Mucosa of gallbladder (tissue), 1 donor: ENCODE data around the gene PTGDS. TPM values are rescaled to one million over a fixed set of nuclear protein-coding genes. Genes with fewer than 3 reads are reported as not detected.
A peak's percentile ranks its signal among the peaks of the same experiment; 100 is the strongest.

Experiments used
- DNase-seq: peaks from one replicate; pipeline ENCODE4 v3.0.0-alpha.2; 2020; ENCODE audit warnings: low spot score
- total RNA-seq: library from RNA; stranded (reverse); gene quantifications from one replicate; pipeline ENCODE4 v1.2.1, GENCODE V29; 2021
- donor health status: DM: no; HTN: no; CAD: no.

The PTGDS gene
- 481 TPM for total RNA-seq

- peak; percentile 44 for DNase-seq
Observed at GRCh38 chr9:136977223-136977622, at the start of gene PTGDS. PTGDS (plus strand) TSS chr9:136977504; CDS start chr9:136977579, 75 bp downstream.

DNA sequence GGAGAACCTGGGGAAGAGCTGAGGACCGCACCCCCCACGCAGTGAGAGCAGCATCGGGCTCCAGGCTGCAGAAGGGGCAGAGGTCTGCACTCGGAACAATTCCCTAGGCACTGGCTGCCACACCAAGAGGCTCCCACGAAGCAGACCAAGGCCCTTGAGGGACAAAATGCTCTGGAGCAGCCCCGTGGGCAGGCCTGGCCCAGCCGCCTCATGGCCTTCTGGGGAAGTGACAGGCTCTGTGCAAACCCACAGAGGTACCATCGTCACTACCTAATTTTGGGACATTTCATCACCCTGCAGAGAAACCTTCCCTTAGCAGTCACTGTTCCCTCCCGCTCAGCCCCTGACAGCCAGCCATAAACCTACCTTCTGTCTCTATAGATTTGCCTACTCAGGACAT lies 48.7 kb upstream of the PTGDS start:
- DNase-seq, result no peak

GRCh38 chr9:136930014-136930413 lies 47.3 kb upstream of the PTGDS start:
- DNase-seq, result no peak

GRCh38 chr9:136931611-136932130 lies 45.6 kb upstream of the PTGDS start:
- no peak for DNase-seq

GRCh38 chr9:136934277-136934676 lies 43.0 kb upstream of the PTGDS start:
- no peak for DNase-seq

DNA sequence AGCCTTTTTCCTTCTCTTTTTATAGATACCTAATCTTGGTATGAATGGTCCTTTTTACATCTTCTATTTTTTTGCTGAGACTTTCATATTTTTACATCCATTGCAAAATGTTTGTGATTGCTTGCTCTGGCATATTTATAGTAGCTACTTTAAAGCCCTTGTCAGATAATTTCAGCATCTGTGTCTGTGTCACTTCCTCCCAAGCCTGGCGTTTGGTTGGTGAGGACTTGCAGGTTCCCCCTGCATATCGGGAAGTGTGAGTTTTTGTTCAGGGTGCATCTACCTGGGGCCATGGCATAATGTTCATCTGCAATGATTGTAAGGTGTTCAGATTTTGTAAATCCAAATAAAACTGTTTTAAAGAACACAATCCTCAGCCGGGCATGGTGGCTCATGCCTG lies 41.7 kb upstream of the PTGDS start:
- DNase-seq, result no peak

DNA sequence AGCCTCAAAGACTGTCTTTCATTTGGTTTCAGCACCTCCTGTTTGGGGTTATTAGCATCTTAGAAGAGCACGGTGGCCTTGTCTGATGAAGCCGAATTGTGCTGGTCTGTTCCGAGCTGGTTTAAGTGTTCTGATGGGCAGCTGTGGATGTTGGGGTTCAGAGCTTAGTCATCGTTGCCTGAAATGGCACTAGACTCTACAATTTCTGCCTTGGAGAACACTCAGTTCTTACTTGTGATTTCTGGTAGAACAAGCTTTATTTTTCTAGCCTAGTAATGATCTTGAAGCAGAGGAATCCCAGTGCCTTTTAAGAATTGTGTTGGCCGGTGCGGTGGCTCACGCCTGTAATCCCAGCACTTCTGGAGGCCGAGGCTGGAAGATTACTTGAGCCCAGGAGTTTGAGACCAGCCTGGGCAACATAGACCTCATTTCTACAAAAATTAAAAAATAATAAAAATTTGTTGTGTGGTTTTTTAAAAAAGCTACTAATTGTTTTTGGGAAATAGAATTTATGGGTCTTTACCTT lies 40.6 kb upstream of the PTGDS start:
- no peak for DNase-seq

- no peak for DNase-seq
Observed at GRCh38 chr9:136937186-136938001, 39.9 kb upstream of the PTGDS start.

DNA sequence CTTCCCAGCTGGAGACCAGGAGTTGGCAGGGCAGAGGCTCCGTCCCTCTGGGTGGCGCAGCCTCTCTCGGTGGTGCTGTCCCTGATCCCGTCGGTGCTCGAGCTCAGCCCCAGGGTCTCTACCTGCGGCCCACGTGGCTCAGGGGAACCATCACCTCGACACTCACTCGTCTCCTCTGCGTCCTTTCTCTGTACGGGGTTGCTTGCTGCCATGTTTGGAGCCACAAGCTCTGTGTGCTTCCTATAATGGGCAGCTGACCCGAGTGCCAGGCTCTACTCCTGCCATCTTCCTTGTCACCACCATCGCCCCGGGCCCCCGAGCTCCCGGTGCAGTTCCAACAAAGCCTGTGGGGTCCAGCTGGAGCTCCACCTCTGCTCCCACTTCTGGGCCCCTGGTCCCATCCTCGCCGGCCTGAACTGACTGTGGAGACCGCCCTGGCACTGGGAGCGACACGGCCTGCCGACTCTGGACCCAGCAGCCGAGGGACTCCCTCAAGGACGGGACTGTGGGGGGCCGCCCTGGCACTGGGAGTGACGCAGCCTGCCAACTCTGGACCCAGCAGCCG lies 37.8 kb upstream of the PTGDS start:
- no peak for DNase-seq

DNA sequence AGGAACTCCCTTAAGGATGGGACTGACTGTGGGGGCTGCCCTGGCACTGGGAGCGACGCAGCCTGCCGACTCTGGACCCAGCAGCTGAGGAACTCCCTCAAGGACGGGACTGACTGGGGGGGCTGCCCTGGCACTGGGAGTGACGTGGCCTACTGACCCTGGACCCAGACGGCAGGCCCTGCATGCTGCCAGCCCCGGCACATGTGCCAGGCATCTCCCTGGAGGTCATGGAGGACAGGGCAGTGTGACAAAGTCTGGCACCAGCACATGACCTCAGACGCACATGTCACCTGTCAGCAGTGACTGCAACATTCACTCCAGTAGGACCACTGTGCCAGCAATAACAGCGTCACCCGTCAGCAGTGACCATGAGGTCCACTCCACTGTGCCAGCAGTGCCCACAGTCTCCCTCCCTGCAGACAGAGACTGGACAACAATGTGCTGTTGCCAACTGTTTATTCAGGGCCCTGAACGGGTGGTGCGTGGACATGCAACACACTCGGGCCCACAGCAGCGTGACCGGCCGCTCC lies 37.2 kb upstream of the PTGDS start:
- DNase-seq, result no peak

- DNase-seq, result no peak
Observed at GRCh38 chr9:136940526-136941230, 36.6 kb upstream of the PTGDS start.

- DNase-seq, result no peak
Observed at GRCh38 chr9:136941231-136942111, 35.8 kb upstream of the PTGDS start.

DNA sequence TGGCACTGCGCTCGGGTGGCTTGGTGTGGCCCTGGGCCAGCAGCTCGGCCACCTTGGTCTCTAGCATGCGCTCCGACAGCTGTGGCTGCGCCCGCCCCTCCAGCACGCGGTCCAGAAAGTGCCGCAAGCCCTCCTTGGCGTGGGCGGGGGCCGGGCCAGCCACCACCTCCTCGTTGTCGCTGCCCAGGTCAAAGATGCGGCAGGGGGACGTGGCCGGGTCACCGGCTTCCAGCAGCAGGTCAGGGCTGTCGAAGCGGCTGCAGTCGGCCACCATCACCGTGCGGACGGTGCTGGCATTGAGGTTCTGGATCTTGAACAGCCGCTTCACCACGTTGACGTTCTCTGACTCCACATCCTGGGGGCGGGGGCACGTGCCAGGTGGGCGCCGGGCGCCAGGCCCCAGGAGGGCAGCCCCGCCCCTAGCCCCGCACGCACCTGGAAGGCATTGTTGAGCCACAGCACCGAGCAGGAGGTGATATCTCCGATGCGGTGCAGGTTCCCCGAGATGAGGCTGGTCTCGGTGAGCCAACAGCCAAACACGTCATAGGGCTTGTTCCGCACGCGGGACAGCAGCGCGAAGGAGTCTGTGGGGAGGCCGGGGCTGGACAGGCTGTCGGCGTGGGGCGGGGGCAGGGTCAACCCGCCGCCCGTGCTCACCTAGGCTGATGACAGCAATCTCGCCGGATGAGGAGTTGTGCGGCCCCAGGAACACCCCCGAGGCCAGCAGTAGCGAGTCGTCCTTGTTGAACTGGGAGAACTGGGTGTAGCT lies 35.0 kb upstream of the PTGDS start:
- DNase-seq, result no peak

GRCh38 chr9:136942881-136943230 lies 34.4 kb upstream of the PTGDS start:
- no peak for DNase-seq

GRCh38 chr9:136943291-136944211 lies 33.8 kb upstream of the PTGDS start:
- DNase-seq, result no peak

- DNase-seq, result no peak
Observed at GRCh38 chr9:136944212-136944518, 33.1 kb upstream of the PTGDS start.

DNA sequence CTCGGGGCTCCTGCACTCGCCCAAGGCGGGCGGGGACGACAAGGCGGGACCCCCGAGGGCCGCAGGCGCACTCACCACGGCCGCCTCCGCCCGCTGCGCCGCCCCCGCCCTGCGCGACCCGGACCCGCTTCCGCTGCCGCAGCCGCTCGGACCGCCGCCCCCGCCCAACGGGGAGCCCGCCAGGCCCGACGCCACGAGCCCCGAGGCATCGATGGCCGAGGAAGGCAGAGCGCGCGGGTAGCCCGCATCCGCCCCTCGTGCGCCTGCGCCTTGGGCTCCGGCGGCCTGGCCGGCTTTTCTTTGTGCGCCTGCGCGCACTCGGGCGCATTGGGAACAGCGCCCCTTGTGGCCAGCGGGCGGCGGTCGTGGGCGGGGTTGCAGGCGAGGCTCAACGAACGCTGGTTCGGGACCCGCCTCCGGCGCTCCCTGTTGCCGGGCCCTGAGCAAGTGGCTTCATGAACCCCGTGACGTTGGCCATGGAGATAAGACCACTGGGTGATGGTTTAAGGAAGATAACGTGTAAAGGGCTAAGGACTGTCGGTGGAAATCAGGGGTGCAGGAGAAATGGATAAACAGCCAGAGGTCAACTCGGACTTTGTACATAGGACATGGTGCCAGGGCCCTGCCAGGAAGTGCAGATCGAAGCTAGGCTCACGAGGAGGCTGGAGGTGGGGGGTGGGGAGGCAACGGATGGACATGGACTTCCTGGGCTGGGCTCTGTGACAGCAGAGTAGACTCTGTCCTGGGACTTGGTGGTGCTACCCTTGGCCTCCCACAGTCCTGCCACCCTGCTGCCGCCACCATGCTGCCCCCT lies 32.6 kb upstream of the PTGDS start, which contains the start of the genes C8G and FBXW5:
Gene C8G (plus strand): TSS at position 725 of the 814 bp plus-strand sequence. CDS start 78 bp downstream, at position 803.
Gene FBXW5 (minus strand): TSS at position 220 of the 814 bp plus-strand sequence. CDS start 655 bp downstream, outside the sequence.
- DNase-seq, result peak; percentile 95
